ENCODE data around the gene GJA1.

DNA sequence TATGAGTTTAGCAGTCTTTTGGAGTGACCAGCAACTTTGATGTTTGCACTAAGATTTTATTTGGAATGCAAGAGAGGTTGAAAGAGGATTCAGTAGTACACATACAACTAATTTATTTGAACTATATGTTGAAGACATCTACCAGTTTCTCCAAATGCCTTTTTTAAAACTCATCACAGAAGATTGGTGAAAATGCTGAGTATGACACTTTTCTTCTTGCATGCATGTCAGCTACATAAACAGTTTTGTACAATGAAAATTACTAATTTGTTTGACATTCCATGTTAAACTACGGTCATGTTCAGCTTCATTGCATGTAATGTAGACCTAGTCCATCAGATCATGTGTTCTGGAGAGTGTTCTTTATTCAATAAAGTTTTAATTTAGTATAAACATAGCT lies 13.9 kb downstream of the GJA1 start:
- TF ChIP-seq, protein P1, sequence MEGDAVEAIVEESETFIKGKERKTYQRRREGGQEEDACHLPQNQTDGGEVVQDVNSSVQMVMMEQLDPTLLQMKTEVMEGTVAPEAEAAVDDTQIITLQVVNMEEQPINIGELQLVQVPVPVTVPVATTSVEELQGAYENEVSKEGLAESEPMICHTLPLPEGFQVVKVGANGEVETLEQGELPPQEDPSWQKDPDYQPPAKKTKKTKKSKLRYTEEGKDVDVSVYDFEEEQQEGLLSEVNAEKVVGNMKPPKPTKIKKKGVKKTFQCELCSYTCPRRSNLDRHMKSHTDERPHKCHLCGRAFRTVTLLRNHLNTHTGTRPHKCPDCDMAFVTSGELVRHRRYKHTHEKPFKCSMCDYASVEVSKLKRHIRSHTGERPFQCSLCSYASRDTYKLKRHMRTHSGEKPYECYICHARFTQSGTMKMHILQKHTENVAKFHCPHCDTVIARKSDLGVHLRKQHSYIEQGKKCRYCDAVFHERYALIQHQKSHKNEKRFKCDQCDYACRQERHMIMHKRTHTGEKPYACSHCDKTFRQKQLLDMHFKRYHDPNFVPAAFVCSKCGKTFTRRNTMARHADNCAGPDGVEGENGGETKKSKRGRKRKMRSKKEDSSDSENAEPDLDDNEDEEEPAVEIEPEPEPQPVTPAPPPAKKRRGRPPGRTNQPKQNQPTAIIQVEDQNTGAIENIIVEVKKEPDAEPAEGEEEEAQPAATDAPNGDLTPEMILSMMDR (IDR thresholded peaks at IDR 0.05), result no peak
- TF ChIP-seq POLR2A (IDR thresholded peaks at IDR 0.05), result no peak
